ENCODE measurements around the gene GNGT2. TPM values are rescaled to one million over a fixed set of nuclear protein-coding genes. Genes with fewer than 3 reads are reported as not detected.

The GNGT2 gene
- total and polyA plus RNA-seq, 2 of the 4 experiments (the other 2 are of a cell fraction) = 0.18 to 0.79 TPM

GRCh38 chr17:49223168-49223516 is 12.8 kb upstream of the GNGT2 start:
- 0 out of 2 replicates have a peak overlapping the region, but pooled peaks have one; percentile 28 for H3K4me2 ChIP-seq (ENCODE audit: low read depth, low read length)
- no CpG with 5 or more reads among the region's 9 CpGs for WGBS, 2 experiments (ENCODE audit: extremely low coverage in 2 of 2, insufficient read length in 1 of 2)
- DNase-seq (no peak), ATAC-seq (ENCODE audit: low read depth) (no peak)
- no peaks in the 10 kb centered on the region for H3K9me3 ChIP-seq (ENCODE audit: control insufficient read depth, insufficient read depth, low read length)
- H3K4me1 ChIP-seq (ENCODE audit: control insufficient read depth, insufficient read depth, low read length) = no peaks in the 10 kb centered on the region; the same call in 1 of the 2 replicates
- BruUV-seq (replicated peaks) = no TSS peak
- no peak overlapping the region for H3K4ac ChIP-seq (ENCODE audit: low read depth, low read length)
- TF ChIP-seq CEBPB (IDR thresholded peaks at IDR 0.05; ENCODE audit: low read depth, low read length) = no peak
- TF ChIP-seq RAD21 (IDR thresholded peaks at IDR 0.05; ENCODE audit: low read length) = no peak
- H2BK15ac ChIP-seq (ENCODE audit: low read depth, low read length) = no peak overlapping the region
- no peak overlapping the region for H2BK5ac ChIP-seq (ENCODE audit: low read depth, low read length, poor library complexity, severe bottlenecking)
- H4K20me1 ChIP-seq (ENCODE audit: insufficient read depth, low read length) = no peaks in the 10 kb centered on the region
- H2BK20ac ChIP-seq (ENCODE audit: low read depth, low read length) = no peak overlapping the region
- intact Hi-C loops (cut with micrococcal nuclease) (no loop called here), dilution Hi-C loops (cut with HindIII; ENCODE audit: low sequenced_read_pairs, unreplicated experiment) (no loop called here), in situ Hi-C loops (cut with MboI; ENCODE audit: low sequenced_read_pairs) (no loop called here)
- H3K79me1 ChIP-seq (ENCODE audit: low read depth in 1 of 2, low read length in 2 of 2) = no peaks in the 10 kb centered on the region
- H3K4me3 ChIP-seq (ENCODE audit: insufficient read depth, low read depth, low read length) = no peak overlapping the region
- no peak overlapping the region for H2BK120ac ChIP-seq (ENCODE audit: low read depth, low read length)
- no peak overlapping the region for H4K91ac ChIP-seq (ENCODE audit: insufficient read depth, low read depth, low read length)
- H3K27me3 ChIP-seq (ENCODE audit: control insufficient read depth, insufficient read depth, low read length) = peaks cover 47% of the 10 kb centered on the region
- peak overlapping the region; percentile 74 for H2AFZ ChIP-seq (replicated peaks; ENCODE audit: low read length, poor library complexity)
- no peak overlapping the region for H3K18ac ChIP-seq (ENCODE audit: low read depth, low read length)
- H3K9me1 ChIP-seq (ENCODE audit: insufficient read depth, low read length) = no peaks in the 10 kb centered on the region
- ChIA-PET CTCF (interaction anchor here (1.0 kb wide), 1 partner anchor 9 kb away, joined by 3 read pairs; no protein-coding TSS in a partner anchor), POLR2A (ENCODE audit: unreplicated experiment) (no interaction called here)
- no peak overlapping the region for H3K14ac ChIP-seq (replicated peaks; ENCODE audit: low read depth, low read length)
- no peak overlapping the region for H4K8ac ChIP-seq (ENCODE audit: low read depth in 2 of 2, low read length in 2 of 2)
- no peaks in the 10 kb centered on the region for H3K36me3 ChIP-seq (ENCODE audit: control insufficient read depth, insufficient read depth, low read length)
- H2AK9ac ChIP-seq (replicated peaks; ENCODE audit: low read depth, low read length, poor library complexity) = peak overlapping the region; percentile 70
- H2AK5ac ChIP-seq (ENCODE audit: low read depth, low read length) = no peak overlapping the region
- no peak overlapping the region for H3K9ac ChIP-seq (ENCODE audit: low read depth, low read length)
- H3K23ac ChIP-seq (ENCODE audit: low read depth, low read length) = no peak overlapping the region
- no peak overlapping the region for H3K27ac ChIP-seq (ENCODE audit: insufficient read depth, low read length)
- H4K5ac ChIP-seq (ENCODE audit: low read depth, low read length) = no peak overlapping the region
- H3K56ac ChIP-seq (ENCODE audit: extremely low read depth, insufficient read depth, low read length) = no peak overlapping the region

Data from IMR-90 (cell line).